Smooth muscle cell (in vitro differentiated cells): ENCODE results near the gene PSMG2. TPM values are rescaled to one million over a fixed set of nuclear protein-coding genes. Genes with fewer than 3 reads are reported as not detected.

Experiments
- DNase-seq: peaks from one replicate; lab custom pipeline; 2025; ENCODE audit not compliant: unreplicated experiment; lab: John Stamatoyannopoulos, UW
- H2AFZ ChIP-seq: fragments of 200-600 bp; sonication (generic); 2 replicates; pipeline ENCODE4 v1.6.0; 2016; ENCODE audit warnings: antibody characterized with exemption, low read depth, mild to moderate bottlenecking
- H3F3A ChIP-seq: fragments of 200-600 bp; sonication (generic); 2 replicates; pipeline ENCODE4 v1.6.0; 2017; ENCODE audit warnings: antibody characterized with exemption, low read depth
- H3K27ac ChIP-seq: fragments of 200-600 bp; sonication (generic); 2 replicates; pipeline ENCODE4 v1.5.1; 2016; ENCODE audit warnings: low read depth, mild to moderate bottlenecking
- H3K27me3 ChIP-seq: fragments of 200-600 bp; sonication (generic); 2 replicates; pipeline ENCODE4 v1.6.1; 2016; ENCODE audit warnings: low read depth, mild to moderate bottlenecking
- H3K36me3 ChIP-seq: fragments of 200-600 bp; sonication (generic); 2 replicates; pipeline ENCODE4 v1.5.1; 2016; ENCODE audit warnings: low read depth
- H3K4me1 ChIP-seq: fragments of 200-600 bp; sonication (generic); 2 replicates; pipeline ENCODE4 v1.5.1; 2016; ENCODE audit warnings: low read depth
- H3K4me2 ChIP-seq: fragments of 200-600 bp; sonication (generic); 2 replicates; pipeline ENCODE4 v1.6.0; 2016; ENCODE audit warnings: mild to moderate bottlenecking
- H3K4me3 ChIP-seq: fragments of 200-600 bp; sonication (generic); 2 replicates; pipeline ENCODE4 v1.5.1; 2016; ENCODE audit warnings: mild to moderate bottlenecking
- H3K79me2 ChIP-seq: fragments of 200-600 bp; sonication (generic); 2 replicates; pipeline ENCODE4 v1.6.0; 2016; ENCODE audit warnings: low read depth, mild to moderate bottlenecking
- H3K9ac ChIP-seq: fragments of 200-600 bp; sonication (generic); 2 replicates; pipeline ENCODE4 v1.6.0; 2016; ENCODE audit warnings: low read depth
- H3K9me3 ChIP-seq: fragments of 200-600 bp; sonication (generic); replicated peaks from 2 replicates; pipeline ENCODE4 v1.5.1; 2016; ENCODE audit warnings: low read depth
- H4K20me1 ChIP-seq: fragments of 200-600 bp; sonication (generic); 2 replicates; pipeline ENCODE4 v1.6.0; 2016; ENCODE audit warnings: low read depth
- WGBS: methylation state at CpG from one replicate; pipeline ENCODE4 v1.1.7; 2016; ENCODE audit warnings: low lambda C conversion rate; 5-methylcytosine and 5-hydroxymethylcytosine counted together
- polyA plus RNA-seq: library from polyadenylated mRNA; unstranded; fragments of >200 nt; fragmentation: Nextera tagmentation; extraction: Ambion mirVana; gene quantifications from 2 replicates; pipeline ENCODE4 v1.2.1, GENCODE V29; 2016
- total RNA-seq: library from RNA; depleted of rRNA; stranded (reverse); fragments of >200 nt; gene quantifications from 2 replicates; pipeline ENCODE4 v1.2.3, GENCODE V29; 2014
- TF ChIP-seq, protein P1 (sequence below): fragments of 200-600 bp; sonication (generic); IDR thresholded peaks from 2 replicates; pipeline ENCODE4 v1.5.1; 2017; ENCODE audit warnings: borderline replicate concordance, mild to moderate bottlenecking, antibody characterized with exemption; ENCODE audit not compliant: insufficient read depth, poor library complexity, severe bottlenecking

The PSMG2 gene
- total and polyA plus RNA-seq, 2 experiments from 2014 or later = 71.3 to 80.1 TPM

GRCh38 chr18:12721495-12722275, 18.8 kb downstream of the PSMG2 start:
- TF ChIP-seq, protein P1, sequence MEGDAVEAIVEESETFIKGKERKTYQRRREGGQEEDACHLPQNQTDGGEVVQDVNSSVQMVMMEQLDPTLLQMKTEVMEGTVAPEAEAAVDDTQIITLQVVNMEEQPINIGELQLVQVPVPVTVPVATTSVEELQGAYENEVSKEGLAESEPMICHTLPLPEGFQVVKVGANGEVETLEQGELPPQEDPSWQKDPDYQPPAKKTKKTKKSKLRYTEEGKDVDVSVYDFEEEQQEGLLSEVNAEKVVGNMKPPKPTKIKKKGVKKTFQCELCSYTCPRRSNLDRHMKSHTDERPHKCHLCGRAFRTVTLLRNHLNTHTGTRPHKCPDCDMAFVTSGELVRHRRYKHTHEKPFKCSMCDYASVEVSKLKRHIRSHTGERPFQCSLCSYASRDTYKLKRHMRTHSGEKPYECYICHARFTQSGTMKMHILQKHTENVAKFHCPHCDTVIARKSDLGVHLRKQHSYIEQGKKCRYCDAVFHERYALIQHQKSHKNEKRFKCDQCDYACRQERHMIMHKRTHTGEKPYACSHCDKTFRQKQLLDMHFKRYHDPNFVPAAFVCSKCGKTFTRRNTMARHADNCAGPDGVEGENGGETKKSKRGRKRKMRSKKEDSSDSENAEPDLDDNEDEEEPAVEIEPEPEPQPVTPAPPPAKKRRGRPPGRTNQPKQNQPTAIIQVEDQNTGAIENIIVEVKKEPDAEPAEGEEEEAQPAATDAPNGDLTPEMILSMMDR = no peak
- H2AFZ ChIP-seq = no peak overlapping the region
- WGBS = 95% methylated on average over 5 of the region's 5 CpGs
- no peak overlapping the region for H3K27ac ChIP-seq
- H3K4me2 ChIP-seq = no peak overlapping the region
- no peaks in the 10 kb centered on the region for H3K9me3 ChIP-seq
- H3K27me3 ChIP-seq = no peaks in the 10 kb centered on the region
- H3K79me2 ChIP-seq = no peaks in the 10 kb centered on the region
- peaks cover 5% of the 10 kb centered on the region for H3K36me3 ChIP-seq
- H3K4me1 ChIP-seq = no peaks in the 10 kb centered on the region
- H3K4me3 ChIP-seq = no peak overlapping the region
- H4K20me1 ChIP-seq = no peaks in the 10 kb centered on the region
- H3K9ac ChIP-seq = no peak overlapping the region
- DNase-seq = no peak
- peaks cover 9% of the 10 kb centered on the region for H3F3A ChIP-seq

- 82% methylated on average over 7 of the region's 7 CpGs for WGBS
- H3K9me3 ChIP-seq = no peaks in the 10 kb centered on the region
- TF ChIP-seq, protein P1 = no peak
- no peak overlapping the region for H3K27ac ChIP-seq
- H2AFZ ChIP-seq = no peak overlapping the region
- DNase-seq = no peak
- H3K27me3 ChIP-seq = no peaks in the 10 kb centered on the region
- H3K9ac ChIP-seq = no peak overlapping the region
- no peaks in the 10 kb centered on the region for H3K79me2 ChIP-seq
- H3K36me3 ChIP-seq = peaks cover 5% of the 10 kb centered on the region
- H3K4me2 ChIP-seq = no peak overlapping the region
- H3K4me1 ChIP-seq = no peaks in the 10 kb centered on the region
- peaks cover 12% of the 10 kb centered on the region for H3F3A ChIP-seq
- no peak overlapping the region for H3K4me3 ChIP-seq
- H4K20me1 ChIP-seq = no peaks in the 10 kb centered on the region
Measured at GRCh38 chr18:12722731-12723130, 19.9 kb downstream of the PSMG2 start.

DNA sequence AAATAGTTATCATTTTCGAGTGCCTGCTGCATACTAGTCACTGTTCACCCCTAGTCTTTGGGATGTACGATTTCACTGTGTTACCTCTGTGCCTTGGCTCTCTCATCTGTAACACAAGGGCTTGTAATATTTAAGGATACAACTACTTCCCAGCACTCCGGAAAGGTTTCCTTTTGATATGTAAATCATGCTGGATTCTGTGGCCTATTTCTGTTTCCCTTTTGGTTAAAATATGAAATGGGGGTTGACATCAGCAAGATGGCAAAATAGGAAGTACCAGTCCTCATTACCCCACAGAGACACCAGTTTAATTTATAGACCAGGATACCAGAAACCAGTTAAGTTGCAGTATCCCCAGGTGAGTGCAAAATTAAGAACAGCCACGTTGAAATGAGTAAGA, 23.5 kb downstream of the PSMG2 start:
- no peak overlapping the region for H3K27ac ChIP-seq
- H3K9me3 ChIP-seq = no peaks in the 10 kb centered on the region
- 82% methylated on average over 4 of the region's 4 CpGs for WGBS
- no peak overlapping the region for H3K4me3 ChIP-seq
- no peaks in the 10 kb centered on the region for H3K27me3 ChIP-seq
- H3F3A ChIP-seq = peaks cover 21% of the 10 kb centered on the region
- H3K36me3 ChIP-seq = no peaks in the 10 kb centered on the region
- TF ChIP-seq, protein P1 = no peak
- H2AFZ ChIP-seq = no peak overlapping the region
- no peaks in the 10 kb centered on the region for H4K20me1 ChIP-seq
- H3K4me1 ChIP-seq = no peaks in the 10 kb centered on the region
- no peak overlapping the region for H3K9ac ChIP-seq
- H3K79me2 ChIP-seq = no peaks in the 10 kb centered on the region
- DNase-seq = no peak
- H3K4me2 ChIP-seq = no peak overlapping the region
